ENCODE data around the gene SCNN1B.

Gene SCNN1B

DNA sequence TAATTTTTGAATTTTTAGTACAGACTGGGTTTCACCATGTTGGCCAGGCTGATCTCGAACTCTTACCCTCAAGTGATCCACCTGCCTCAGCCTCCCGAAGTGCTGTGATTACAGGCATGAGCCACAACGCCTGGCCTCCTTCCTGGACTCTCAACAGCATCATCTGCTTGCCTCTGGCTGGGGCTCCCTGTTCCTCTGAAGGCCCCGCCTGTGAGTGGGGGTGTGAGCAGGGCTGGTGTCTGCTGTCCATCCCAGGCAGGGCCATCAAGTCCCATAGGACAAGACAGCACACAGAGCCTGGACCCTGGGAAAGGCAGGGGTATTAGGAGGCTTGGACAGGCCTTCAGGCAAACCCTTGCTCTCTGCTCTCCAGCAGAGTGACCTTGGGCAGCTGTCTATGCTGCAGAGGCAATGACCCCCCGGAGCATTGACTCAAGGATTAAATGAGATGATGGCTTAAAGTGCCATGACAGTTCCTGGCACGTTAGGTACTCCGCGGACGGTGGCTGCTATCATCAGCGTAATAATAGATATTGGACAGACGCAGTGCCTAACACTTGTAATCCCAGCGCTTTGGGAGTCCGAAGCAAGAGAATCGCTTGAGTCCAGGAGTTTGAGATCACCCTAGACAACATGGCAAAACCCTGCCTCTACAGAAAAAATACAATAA lies 19.2 kb downstream of the SCNN1B start:
- no peak for DNase-seq (ENCODE audit: low read depth)

DNA sequence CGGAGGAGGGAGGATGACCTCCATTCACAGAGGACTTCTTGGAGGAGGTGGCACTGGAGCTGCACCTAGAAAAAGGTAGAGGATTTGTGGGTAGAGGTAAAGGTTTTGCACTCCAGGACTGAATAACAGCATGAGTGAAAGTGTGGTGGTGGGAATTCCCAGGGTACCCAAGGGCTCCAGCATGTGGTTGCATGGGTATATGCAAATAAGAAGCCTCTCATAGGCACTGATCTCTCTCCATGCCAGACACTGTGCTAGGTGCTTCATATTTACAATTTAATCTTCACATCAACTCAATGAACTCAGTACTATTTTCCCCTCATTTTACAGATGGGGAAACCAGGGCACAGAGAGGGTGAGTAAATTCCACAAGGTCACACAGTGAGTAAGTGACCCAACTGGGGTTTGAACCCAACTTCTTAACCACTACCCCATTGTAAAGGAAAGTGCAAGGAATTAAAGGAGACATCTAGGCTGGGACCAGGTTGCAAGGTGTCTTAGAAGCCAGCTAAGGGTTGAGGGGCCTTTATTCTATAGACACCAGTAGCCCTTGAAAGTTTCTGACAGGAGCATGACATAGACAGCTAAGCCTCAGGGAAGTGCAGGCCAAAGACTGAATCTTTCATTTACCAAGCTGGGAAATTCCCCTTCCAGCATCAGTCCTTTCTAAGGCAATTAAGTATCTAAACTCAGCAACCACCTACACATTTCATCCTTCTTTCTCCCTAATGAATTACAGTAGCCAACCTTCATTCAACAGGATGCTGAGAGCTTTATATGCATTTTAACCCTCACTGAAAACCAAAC lies 21.3 kb downstream of the SCNN1B start:
- DNase-seq (ENCODE audit: low read depth): no peak

DNA sequence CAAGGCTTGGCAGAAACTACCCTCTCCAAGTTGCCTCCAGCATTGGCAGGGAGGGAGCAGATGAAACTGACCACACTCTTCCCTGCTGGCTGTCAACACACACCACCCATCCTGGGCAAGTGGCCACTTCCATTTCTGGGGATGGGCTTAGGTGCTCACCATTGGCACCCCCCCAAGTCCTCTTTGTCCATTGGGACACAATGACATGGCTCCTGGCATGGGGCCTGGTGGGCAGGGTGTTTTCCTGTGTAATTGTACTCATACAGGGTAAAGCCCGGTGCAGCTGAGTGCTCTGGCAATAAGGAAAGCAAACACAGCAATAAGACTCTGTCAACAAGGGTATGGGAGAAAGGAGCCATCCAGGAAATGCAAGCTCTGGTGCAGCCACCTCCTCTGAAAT lies 22.6 kb downstream of the SCNN1B start:
- DNase-seq (ENCODE audit: low read depth): no peak

DNA sequence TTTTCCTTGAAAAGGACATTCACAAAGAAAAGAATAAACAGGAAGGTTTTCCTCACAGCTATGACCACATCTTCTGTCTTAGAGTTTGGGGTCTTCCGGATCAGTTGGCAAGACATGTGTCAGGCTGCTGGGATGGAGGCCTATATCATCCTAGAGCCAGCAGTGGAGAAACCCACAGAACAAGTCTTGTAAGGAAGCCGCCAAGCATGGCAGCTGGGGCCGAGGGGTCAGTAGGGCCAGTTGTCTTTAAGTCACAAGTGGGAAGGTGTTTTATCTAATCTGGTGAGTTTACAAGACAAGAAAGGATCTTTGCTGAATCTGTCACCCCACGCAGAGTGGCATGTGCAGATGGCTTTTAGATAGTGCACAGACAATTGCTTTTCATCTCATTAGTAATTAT lies 25.7 kb downstream of the SCNN1B start:
- DNase-seq (ENCODE audit: low read depth): no peak

DNA sequence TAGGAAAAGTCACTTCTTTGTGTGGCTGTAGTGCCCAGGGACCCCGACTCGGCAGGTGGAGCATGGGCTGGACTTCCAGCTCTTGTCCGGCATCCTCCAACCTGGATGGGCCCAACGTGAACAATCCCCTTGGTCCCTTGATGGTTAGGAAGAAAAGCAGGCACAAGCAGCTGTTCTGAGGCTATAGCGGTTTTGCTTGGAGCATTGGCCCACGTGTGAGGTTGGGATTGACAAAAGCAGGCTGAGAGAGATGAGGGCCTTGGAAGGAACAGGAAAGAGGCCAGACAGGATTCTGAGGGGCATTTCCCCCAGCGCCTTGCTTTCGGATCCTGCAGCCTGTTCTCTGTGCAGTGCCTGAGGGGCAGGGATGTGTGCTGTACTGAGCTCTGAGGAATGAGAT lies 28.1 kb downstream of the SCNN1B start:
- no peak for DNase-seq (ENCODE audit: low read depth)

DNA sequence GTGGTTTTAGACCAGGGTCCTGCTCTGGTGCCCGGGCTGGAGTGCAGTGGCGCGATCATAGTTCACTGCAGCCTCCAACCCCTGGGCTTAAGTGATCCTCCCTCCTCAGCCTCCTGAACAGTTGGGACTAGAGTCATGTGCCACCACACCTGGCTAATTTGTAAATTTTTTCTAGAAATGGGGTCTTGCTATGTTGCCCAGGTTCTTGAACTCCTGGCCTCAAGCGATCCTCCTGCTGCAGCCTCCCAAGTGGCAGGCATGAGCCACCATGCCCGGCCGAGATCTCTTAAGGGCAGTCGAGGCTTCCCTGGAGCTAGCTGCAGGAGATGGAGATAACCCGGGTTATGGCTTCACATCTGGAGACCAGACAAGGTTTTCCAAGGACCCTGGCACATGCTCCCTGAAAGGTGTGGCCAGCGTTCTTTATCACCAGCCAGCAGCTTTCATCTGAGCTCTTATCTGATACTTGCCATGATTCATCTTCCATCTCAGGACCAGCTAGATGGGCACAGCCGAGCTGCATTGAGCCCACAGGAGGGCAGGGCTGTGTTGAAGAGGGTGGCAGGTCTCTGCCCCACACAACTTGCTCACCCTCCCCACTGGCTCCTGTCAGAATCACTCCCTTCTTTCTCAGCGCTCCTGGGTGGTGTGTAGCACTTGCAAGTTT lies 28.6 kb downstream of the SCNN1B start:
- no peak for DNase-seq (ENCODE audit: low read depth)

DNA sequence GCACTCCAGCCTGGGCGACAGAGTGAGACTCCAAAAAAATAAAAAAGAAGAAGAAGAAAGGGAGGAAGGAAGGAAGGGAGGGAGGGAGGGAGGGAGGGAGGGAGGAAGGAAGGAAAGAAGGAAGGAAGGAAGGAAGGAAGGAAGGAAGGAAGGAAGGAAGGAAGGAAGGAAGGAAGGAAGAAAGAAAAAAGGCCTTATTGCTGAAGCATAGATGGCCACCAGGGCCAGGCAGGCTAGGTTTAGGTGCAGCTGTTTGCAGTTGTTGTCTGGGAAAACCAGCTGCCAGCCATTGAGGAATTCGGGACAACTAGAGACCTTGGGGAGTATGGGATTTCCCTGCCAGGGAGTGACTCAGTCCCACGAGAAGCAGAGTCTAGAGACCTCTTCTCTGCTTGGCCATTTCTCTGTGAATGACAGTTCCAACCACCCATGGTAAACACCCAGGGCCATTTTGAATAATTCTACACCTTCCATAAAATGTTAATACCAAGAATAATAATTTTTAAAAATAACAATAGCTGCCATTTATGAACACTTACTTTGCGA lies 31.0 kb downstream of the SCNN1B start:
- DNase-seq (ENCODE audit: low read depth): no peak

DNA sequence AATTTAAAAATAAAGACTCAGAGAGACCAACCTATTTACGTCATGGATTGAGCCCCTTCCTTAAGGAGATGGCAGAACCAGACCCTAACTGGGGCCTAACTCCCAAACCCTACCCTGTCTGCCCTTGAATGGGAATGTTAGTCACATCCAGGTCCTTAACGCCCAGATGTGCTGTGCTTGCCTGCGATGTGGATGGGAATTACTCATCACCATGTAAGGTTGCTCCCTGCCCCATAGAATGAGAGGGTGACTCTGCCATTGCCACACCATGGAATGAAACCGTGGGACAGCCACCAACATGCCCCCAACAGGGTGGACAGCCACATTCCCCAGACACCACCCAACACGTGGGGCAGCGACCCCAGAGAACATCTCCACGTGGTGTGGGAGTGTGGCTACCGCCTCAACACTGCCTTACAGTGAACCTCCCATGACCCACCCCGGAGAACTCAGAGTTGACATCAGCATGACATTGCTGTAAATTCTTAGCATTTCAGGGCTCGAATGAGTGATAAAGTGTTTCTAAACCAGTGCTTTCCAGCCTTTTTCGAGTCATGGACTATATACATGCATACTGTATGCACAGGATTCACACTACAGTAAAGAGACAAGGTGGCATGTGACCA lies 31.8 kb downstream of the SCNN1B start:
- DNase-seq (ENCODE audit: low read depth): no peak

DNA sequence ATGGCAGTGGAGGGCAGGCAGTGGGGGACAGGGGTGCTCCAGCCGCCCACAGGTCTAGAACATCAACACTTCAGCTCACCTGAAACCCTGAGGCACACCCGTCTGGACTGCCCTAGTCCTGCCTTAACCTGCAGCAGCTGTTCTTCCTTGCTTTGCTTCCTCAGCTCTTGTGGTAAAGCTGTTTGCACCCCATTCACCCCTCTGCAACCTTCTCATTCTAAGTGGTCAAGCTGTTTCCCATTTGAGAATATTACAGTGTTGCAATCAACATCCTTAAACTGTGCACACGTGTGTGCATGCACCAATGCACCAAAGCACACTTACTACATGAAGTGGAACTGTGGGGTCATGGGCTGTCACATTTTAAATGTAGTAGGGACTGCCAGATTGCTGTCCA lies 32.4 kb downstream of the SCNN1B start:
- DNase-seq (ENCODE audit: low read depth): no peak

DNA sequence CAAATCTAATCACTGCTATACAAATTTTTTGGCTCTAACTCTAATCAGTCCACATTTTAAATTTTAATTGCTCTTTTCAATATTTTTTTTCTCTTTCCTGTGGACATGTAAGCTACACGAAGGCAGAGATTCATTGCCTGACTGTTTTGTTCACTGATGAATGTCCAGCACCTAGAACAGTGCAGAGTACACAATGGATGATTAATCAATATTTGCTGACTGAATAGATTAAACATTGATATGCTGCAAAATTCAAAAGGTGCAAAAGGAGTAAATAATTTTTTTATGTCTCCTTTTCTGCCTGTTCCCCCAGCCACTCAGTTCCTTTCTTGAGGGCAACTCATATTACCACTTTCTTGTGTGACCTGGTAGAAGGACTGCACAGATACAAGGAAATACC lies 32.8 kb downstream of the SCNN1B start:
- no peak for DNase-seq (ENCODE audit: low read depth)

DNA sequence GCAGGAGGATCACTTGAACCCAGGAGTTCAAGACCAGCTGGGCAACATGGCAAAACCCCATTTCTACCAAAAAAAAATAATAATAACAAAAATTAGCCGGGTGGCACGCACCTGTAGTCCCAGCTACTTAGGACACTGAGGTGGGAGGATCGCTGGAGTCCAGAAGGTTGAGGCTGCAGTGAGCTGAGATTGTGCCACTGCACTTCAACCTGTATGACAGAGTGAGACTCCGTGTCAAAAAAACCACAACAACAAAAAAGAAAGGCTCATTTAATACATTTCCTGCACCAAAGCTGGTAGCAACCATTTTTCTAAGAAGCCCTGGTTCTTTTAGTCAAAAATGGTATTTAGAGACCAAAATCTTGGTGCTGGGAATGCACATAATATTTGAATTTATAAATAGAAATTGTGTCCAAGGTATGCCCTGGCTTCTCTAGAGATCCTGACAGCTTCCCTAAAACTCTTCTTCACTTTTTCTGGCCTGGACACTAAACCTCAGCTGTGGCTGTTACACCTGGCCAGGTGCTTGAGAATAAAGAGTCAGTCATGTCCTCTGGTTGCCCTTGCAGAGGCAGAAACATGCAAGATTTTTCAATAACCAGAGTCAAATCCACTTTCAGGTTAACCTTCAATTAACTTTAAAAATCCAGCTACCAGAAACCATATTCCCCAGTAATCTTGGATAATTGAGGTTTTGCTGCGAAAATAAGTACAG lies 35.9 kb downstream of the SCNN1B start:
- no peak for DNase-seq (ENCODE audit: low read depth)

DNA sequence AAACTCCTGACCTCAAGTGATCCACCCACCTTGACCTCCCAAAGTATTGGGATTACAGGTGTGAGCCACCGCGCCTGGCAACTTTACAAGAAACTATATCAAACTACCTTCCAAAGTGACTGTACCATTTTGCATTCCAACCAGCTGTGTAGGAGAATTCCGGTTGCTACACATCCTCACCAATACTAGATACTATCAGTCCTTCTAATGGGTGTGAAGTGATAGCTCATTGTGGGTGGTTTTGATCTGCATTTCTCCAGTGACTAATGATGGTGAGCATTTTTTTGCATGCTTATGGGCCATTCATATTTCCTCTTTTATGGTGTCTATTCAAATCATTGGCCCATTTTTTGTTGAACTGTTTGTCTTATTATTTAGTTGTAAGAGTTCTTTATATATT lies 37.7 kb downstream of the SCNN1B start:
- DNase-seq (ENCODE audit: low read depth): no peak

DNA sequence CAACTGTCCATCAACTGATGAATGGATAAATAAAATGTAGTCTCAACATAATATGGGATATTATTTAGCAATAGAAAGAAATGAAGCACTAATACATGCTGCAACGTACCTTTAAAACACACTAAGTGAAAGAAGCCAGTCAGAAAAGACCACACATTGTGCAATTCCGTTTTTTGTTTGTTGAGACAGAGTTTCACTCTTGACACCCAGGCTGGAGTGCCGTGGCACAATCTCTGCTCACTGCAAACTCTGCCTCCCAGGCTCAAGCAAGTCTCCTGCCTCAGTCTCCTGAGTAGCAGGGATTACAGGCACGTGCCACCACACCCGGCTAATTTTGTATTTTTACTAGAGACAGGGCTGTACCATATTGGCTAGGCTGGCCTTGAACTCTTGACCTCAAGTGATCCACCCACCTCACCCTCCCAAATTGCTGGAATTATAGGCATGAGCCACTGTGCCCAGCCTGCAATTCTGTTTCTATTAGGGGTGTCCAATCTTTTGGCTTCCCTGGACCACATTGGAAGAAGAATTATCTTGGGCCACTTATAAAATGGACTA lies 40.1 kb downstream of the SCNN1B start:
- no peak for DNase-seq (ENCODE audit: low read depth)

DNA sequence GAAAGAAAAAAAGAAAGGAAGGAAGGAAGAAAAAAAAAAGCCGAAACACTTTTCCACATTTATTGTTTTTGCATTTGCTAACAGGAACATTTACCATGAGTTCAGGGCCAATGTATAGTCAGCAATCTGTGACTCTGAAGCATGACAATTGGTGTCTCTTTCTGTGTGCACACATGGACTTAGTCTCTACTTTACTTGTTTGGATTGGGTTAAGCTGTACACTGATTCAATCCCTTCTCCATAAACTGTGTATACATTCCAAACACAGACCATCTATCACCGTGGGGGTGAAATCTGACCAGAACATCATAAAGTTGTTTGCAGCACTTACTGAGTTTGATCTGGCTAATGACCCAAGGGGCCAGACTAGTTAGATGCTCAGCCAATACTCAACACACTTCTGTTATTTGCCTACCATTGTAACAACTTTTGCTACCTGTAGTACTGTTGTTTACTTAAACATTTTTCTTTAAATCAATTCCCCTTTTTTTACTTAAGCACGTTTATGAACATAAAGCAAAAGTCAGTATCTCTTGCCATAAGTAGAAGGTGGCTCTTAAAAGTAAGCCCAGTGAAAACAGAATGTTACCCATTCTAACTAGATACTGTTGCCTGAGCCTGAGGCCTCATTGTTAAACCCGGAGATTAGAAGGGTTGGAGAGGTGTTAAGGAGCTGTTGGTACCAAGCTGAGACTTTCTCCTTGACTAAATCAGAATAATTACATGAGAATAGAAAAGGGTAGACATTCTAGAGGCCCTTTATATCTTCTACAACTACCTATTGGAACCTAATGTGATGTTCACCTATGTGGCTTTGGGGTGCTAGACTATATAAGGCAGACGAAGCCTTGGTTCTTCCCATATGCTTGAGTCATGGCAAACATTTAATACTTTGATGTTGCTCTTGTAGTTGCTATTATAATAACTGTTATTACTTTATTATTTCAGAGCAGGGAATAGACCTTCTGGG lies 41.8 kb downstream of the SCNN1B start:
- no peak for DNase-seq (ENCODE audit: low read depth)

DNA sequence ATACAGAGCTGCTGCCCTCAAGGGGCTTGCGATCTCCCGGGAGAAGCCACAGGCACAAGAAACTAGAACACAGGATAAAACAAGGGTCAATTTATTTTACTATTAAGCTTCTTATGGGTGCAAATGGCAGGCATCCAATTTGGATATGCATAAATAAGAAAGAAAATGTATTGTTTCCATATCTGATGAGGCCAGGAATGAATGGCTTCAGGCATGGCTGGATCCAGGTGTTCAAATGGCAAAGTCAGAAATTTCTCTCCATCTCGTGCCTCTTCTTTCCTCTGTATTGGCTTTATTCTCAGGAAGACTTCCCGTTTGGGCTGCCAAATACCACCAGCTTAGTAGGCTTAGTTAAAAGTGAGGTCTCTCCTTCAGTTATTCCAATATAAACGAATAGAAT lies 43.1 kb downstream of the SCNN1B start:
- DNase-seq (ENCODE audit: low read depth): no peak

DNA sequence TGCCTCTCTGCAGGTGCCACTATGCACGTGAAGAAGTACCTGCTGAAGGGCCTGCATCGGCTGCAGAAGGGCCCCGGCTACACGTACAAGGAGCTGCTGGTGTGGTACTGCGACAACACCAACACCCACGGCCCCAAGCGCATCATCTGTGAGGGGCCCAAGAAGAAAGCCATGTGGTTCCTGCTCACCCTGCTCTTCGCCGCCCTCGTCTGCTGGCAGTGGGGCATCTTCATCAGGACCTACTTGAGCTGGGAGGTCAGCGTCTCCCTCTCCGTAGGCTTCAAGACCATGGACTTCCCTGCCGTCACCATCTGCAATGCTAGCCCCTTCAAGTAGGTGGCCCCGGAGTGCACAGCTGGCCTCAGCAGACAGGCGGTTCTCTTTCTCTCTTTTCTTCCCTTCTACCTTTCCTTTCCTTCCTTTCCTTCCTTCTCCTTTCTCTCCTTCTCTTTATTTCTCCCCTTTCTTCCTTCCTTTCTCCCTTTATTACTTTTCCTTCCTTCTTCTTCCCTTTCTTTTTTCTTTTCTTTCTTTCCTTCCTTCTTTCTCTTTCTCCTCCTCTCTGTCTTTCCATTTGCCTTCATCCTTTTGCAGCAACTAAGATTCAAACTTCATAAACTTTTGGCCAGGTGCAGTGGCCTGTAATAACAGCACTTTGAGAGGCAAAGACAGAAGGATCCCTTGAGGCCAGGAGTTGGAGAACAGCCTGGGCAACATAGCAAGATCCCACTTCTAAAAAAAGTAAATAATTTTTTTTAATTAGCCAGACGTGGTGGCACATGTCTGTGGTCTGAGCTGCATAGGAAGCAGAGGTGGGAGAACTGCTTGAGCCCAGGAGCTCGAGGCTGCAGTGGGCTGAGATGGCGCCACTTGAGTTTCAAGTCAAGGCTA lies 46.7 kb downstream of the SCNN1B start:
- DNase-seq (ENCODE audit: low read depth): no peak

DNA sequence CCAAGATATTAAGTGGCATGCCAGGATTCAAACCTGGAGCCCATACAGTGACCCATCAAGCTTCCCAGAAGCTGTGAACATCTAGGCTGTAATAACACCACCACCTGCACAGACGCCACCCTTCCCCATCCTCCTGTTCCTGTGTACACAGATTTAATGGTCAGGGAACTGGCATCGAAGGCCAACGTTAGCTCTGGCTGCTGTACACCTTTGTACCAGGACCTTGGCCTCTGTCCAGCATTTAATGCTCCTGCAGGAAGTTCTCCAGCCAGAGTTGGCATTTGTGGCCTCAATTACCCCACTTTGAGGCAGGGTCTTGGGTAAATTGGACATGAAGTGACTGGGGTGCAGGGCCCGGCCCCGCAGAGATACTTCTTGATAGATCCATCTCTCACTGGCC lies 49.3 kb downstream of the SCNN1B start:
- DNase-seq (ENCODE audit: low read depth): no peak

DNA sequence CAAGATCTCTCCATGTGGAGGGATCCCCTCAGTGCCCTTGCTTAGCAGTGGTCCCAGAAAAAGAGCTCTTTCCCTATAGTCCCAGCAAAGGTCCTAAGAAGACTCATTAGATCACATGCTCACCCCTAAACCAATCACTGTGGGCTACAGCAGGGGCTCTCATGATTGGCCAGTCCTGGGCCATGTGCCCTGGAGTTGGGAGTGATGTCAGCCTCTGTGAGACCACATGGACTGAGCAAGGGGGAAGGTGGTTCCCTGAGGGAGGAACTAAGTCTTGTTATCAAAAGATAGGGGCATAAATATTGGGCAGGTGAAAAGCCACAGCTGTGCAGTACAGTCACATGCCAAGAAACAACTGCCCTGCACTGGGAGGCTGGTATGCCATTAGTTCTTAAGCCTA lies 51.3 kb downstream of the SCNN1B start:
- no peak for DNase-seq (ENCODE audit: low read depth)

DNA sequence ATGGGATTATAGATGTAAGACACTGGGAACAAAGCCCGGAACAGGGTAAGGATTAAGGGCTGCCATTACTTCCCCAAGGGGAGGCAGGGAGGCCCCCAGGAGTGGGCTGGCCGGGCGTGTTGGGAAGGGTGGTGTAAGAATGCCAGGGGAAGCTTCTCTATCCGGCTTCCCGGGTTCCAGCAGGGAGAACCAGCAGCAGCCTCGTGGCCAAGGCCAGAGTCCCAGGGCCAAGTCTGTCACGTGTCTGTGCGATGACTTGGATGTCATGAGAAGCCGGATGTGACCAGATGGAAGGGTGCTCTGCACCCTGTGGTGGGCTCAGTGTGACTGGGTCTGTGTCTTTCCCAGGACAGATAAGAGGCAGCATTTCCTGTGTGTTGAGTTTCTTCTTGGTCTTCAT lies 52.1 kb downstream of the SCNN1B start:
- no peak for DNase-seq (ENCODE audit: low read depth)
